Karpas-422 (cell line): ENCODE data around the gene GNA12. TPM values are rescaled to one million over a fixed set of nuclear protein-coding genes. Genes with fewer than 3 reads are reported as not detected.
"Not testable (repeated sequence)": the region's sequence is repeated elsewhere in the genome, so short reads cannot be mapped to it uniquely, and the experiment has no call there.

Experiments
- DNase-seq: peaks from one replicate; pipeline ENCODE4 v3.0.0-alpha.2; 2015
- H2AFZ ChIP-seq: fragments of 200-600 bp; sonication (generic); 2 replicates; pipeline ENCODE4 v1.6.1; 2014; ENCODE audit warnings: antibody characterized with exemption, low read length, mixed read lengths
- H3K27ac ChIP-seq: fragments of 200-600 bp; sonication (generic); 2 replicates; pipeline ENCODE4 v1.5.1; 2014; ENCODE audit warnings: mild to moderate bottlenecking, low read length, moderate library complexity
- H3K27me3 ChIP-seq: fragments of 200-600 bp; sonication (generic); 2 replicates; pipeline ENCODE4 v1.6.1; 2014; ENCODE audit warnings: low read length, mixed read lengths
- H3K36me3 ChIP-seq: fragments of 200-600 bp; sonication (generic); 2 replicates; pipeline ENCODE4 v1.6.1; 2014; ENCODE audit warnings: low read length, mixed read lengths; ENCODE audit not compliant: insufficient read depth
- H3K4me1 ChIP-seq: fragments of 200-600 bp; sonication (generic); 2 replicates; pipeline ENCODE4 v1.6.1; 2014; ENCODE audit warnings: mild to moderate bottlenecking, low read length, mixed read lengths
- H3K4me2 ChIP-seq: fragments of 200-600 bp; sonication (generic); 2 replicates; pipeline ENCODE4 v1.6.1; 2014; ENCODE audit warnings: low read length, low read depth, mild to moderate bottlenecking; ENCODE audit not compliant: poor library complexity, severe bottlenecking
- H3K4me3 ChIP-seq: fragments of 200-600 bp; sonication (generic); 2 replicates; pipeline ENCODE4 v1.5.1; 2014; ENCODE audit warnings: mild to moderate bottlenecking, antibody characterized with exemption, low read length, mixed read lengths
- H3K79me2 ChIP-seq: fragments of 200-600 bp; sonication (generic); 2 replicates; pipeline ENCODE4 v1.6.1; 2014; ENCODE audit warnings: mild to moderate bottlenecking, low read length, mixed read lengths
- H3K9ac ChIP-seq: fragments of 200-600 bp; sonication (generic); 2 replicates; pipeline ENCODE4 v1.6.0; 2014; ENCODE audit warnings: low read length
- H3K9me2 ChIP-seq: fragments of 200-600 bp; sonication (generic), shearing (Covaris generic); replicated peaks from 2 replicates; pipeline ENCODE4 v1.6.0; 2014; ENCODE audit warnings: mild to moderate bottlenecking, low read length, moderate library complexity; ENCODE audit not compliant: insufficient read depth
- H3K9me3 ChIP-seq: fragments of 300-700, 200-600 bp; sonication (generic); 2 replicates; pipeline ENCODE4 v1.6.1; 2014; ENCODE audit warnings: low read length, mixed read lengths
- H4K20me1 ChIP-seq: fragments of 200-600 bp; sonication (generic); 2 replicates; pipeline ENCODE4 v1.6.1; 2014; ENCODE audit warnings: mild to moderate bottlenecking, antibody characterized with exemption, low read length, low read depth; ENCODE audit not compliant: insufficient read depth
- total RNA-seq: library from RNA; depleted of rRNA; stranded (reverse); fragments of >200 nt; shearing (Covaris generic); gene quantifications from 2 replicates; pipeline ENCODE4 v1.2.3, GENCODE V29; 2014; ENCODE audit warnings: low replicate concordance

Gene GNA12
- total RNA-seq, 1 experiment from 2014 or later = 3.1 TPM

GRCh38 chr7:2725178-2726105, 118.7 kb downstream of the GNA12 start:
- H3K4me3 ChIP-seq = no peak overlapping the region
- H3K79me2 ChIP-seq = no peaks in the 10 kb centered on the region
- no peaks in the 10 kb centered on the region for H3K27me3 ChIP-seq
- H3K9ac ChIP-seq = no peak overlapping the region
- H3K4me1 ChIP-seq = no peaks in the 10 kb centered on the region
- no peak for DNase-seq
- H3K4me2 ChIP-seq = no peak overlapping the region
- no peak overlapping the region for H2AFZ ChIP-seq
- H4K20me1 ChIP-seq = no peaks in the 10 kb centered on the region
- no peaks in the 10 kb centered on the region for H3K9me2 ChIP-seq
- H3K27ac ChIP-seq = no peak overlapping the region
- no peaks in the 10 kb centered on the region for H3K36me3 ChIP-seq
- no peaks in the 10 kb centered on the region for H3K9me3 ChIP-seq

GRCh38 chr7:2724453-2725177, 119.5 kb downstream of the GNA12 start:
- Histone ChIP-seq H3K27ac (no peak overlapping the region), H3K9me2 (no peaks in the 10 kb centered on the region), H3K9me3 (no peaks in the 10 kb centered on the region), H3K4me3 (no peak overlapping the region), H3K4me1 (no peaks in the 10 kb centered on the region), H4K20me1 (no peaks in the 10 kb centered on the region), H3K4me2 (no peak overlapping the region), H3K9ac (no peak overlapping the region), H3K27me3 (no peaks in the 10 kb centered on the region), H2AFZ (no peak overlapping the region), H3K79me2 (no peaks in the 10 kb centered on the region), H3K36me3 (no peaks in the 10 kb centered on the region)
- DNase-seq = peak; percentile 22

DNA sequence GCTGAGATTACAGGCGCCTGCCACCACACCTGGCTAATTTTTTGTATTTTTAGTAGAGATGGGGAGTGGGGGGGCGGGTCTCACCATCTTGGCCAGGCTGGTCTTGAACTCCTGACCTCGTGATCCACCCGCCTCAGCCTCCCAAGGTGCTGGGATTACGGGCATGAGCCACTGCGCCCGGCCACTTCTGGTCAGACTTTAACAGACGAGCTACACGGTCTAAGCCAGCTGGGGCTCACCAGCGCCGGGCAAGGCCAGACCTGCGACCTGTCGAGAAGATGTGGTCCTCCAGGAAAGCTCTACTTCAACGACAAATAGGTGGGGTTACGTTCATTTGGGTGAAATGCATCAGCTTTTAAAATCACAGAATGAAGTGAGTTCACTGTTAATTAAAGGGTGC, 120.1 kb downstream of the GNA12 start:
- not testable (repeated sequence) for H3K9ac ChIP-seq, H3K27me3 ChIP-seq, H3K79me2 ChIP-seq, H4K20me1 ChIP-seq, H3K4me2 ChIP-seq, H3K36me3 ChIP-seq, H3K27ac ChIP-seq, H3K9me2 ChIP-seq, H2AFZ ChIP-seq, H3K4me1 ChIP-seq, H3K4me3 ChIP-seq, H3K9me3 ChIP-seq
- peak; percentile 2 for DNase-seq

DNA sequence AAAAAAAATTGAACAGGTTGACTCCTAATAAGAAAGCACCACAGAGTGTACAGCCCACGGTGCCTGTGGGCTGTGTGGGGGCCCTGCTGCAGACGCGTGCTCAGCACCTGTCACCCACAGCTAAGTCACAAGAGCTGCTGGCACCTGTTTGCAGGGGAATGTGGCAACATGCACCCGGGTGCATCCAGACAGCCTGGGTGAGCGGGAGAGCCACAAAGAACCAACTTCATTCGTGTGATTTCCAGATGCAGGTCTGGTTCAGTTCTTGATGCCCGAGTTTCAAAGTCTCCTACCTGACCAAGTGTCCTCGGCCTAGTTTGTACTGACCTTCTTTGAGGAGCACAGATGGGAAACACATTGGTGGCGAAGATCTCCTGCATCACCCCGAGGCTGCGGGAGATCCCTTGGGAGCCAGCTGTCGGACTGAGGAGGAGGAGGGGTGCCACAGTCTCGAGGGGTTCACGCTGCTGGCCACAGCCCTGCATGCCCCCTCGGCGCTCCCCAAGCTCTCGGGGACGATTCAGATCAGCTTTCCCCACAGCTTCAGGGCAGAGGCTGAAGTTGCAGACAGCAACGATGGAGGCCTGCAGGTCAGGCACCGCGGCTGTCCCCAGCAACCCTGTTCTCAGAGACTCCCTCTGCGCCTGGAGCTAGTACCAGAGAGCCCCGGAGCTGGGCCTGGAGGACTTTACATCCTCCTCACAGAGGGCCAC, 120.8 kb downstream of the GNA12 start:
- no peak overlapping the region for H2AFZ ChIP-seq
- H3K4me1 ChIP-seq = no peaks in the 10 kb centered on the region
- H3K4me3 ChIP-seq = no peak overlapping the region
- no peak overlapping the region for H3K9ac ChIP-seq
- no peak overlapping the region for H3K27ac ChIP-seq
- no peaks in the 10 kb centered on the region for H3K9me2 ChIP-seq
- no peaks in the 10 kb centered on the region for H3K79me2 ChIP-seq
- no peak overlapping the region for H3K4me2 ChIP-seq
- peak; percentile 29 for DNase-seq
- no peaks in the 10 kb centered on the region for H3K27me3 ChIP-seq
- H3K36me3 ChIP-seq = no peaks in the 10 kb centered on the region
- H4K20me1 ChIP-seq = no peaks in the 10 kb centered on the region
- H3K9me3 ChIP-seq = no peaks in the 10 kb centered on the region

GRCh38 chr7:2722591-2722990, 121.5 kb downstream of the GNA12 start:
- Histone ChIP-seq H2AFZ (no peak overlapping the region), H3K36me3 (no peaks in the 10 kb centered on the region), H3K9me3 (no peaks in the 10 kb centered on the region), H3K9me2 (no peaks in the 10 kb centered on the region), H3K4me1 (no peaks in the 10 kb centered on the region), H3K4me2 (no peak overlapping the region), H3K4me3 (no peak overlapping the region), H4K20me1 (no peaks in the 10 kb centered on the region), H3K9ac (no peak overlapping the region), H3K27me3 (no peaks in the 10 kb centered on the region), H3K27ac (no peak overlapping the region), H3K79me2 (no peaks in the 10 kb centered on the region)
- no peak for DNase-seq

DNA sequence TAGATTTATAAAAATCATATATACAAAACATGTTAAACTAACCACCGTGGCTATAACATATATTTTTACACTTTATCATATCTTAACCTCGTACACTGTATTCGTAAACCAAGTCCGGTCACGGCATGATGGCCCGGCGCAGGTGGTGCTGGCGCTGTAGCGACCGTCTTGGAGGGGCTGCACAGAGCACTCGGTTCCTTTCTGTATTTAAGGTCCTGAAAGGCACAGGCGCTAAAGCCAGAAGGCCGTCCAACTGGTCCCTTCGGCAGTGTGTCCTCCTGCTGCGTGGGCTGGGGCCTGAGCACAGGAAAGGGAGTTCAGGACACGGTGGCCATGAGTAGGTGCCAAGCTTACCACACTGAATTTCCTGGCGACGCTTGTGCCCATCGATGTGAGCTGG, 122.3 kb downstream of the GNA12 start:
- no peaks in the 10 kb centered on the region for H4K20me1 ChIP-seq
- no peaks in the 10 kb centered on the region for H3K36me3 ChIP-seq
- no peaks in the 10 kb centered on the region for H3K27me3 ChIP-seq
- H3K4me2 ChIP-seq = no peak overlapping the region
- H3K27ac ChIP-seq = no peak overlapping the region
- H3K79me2 ChIP-seq = no peaks in the 10 kb centered on the region
- H3K9me2 ChIP-seq = no peaks in the 10 kb centered on the region
- no peak overlapping the region for H2AFZ ChIP-seq
- no peak overlapping the region for H3K4me3 ChIP-seq
- no peaks in the 10 kb centered on the region for H3K4me1 ChIP-seq
- no peak for DNase-seq
- no peak overlapping the region for H3K9ac ChIP-seq
- H3K9me3 ChIP-seq = no peaks in the 10 kb centered on the region

DNA sequence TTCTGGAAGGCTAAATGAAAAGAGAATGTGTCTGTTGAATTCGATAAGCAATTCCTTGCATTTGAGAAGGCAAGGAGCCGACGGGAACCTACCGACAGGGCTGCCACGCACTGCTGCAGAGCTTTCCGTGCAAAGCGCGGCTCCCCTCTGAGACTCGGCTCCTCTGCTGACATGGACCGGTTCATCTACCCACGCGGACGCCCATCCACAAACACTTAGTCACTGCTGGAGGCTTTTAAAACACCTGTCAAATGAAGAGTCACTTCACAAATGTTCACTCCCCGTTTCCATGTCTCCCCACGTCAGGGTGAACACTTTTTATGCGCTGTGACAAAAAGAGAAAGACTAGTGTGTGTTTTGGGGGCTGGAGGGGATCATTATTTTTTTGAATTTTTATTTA, 124.1 kb downstream of the GNA12 start:
- no peak for DNase-seq
- Histone ChIP-seq H3K4me3 (no peak overlapping the region), H3K36me3 (no peaks in the 10 kb centered on the region), H3K79me2 (no peaks in the 10 kb centered on the region), H2AFZ (no peak overlapping the region), H3K9ac (no peak overlapping the region), H3K4me1 (no peaks in the 10 kb centered on the region), H3K9me3 (no peaks in the 10 kb centered on the region), H3K27me3 (no peaks in the 10 kb centered on the region), H3K27ac (no peak overlapping the region), H3K9me2 (no peaks in the 10 kb centered on the region), H4K20me1 (no peaks in the 10 kb centered on the region), H3K4me2 (no peak overlapping the region)

- no peak overlapping the region for H3K4me3 ChIP-seq
- no peaks in the 10 kb centered on the region for H4K20me1 ChIP-seq
- peak; percentile 70 for DNase-seq
- no peaks in the 10 kb centered on the region for H3K36me3 ChIP-seq
- H3K4me1 ChIP-seq = no peaks in the 10 kb centered on the region
- H3K9me3 ChIP-seq = no peaks in the 10 kb centered on the region
- no peaks in the 10 kb centered on the region for H3K9me2 ChIP-seq
- H3K27ac ChIP-seq = no peak overlapping the region
- H3K79me2 ChIP-seq = no peaks in the 10 kb centered on the region
- H3K9ac ChIP-seq = no peak overlapping the region
- no peaks in the 10 kb centered on the region for H3K27me3 ChIP-seq
- H2AFZ ChIP-seq = no peak overlapping the region
- H3K4me2 ChIP-seq = no peak overlapping the region
Observed at GRCh38 chr7:2719007-2719406, 125.1 kb downstream of the GNA12 start.
